Testis (tissue), 2 donors: Measurements from ENCODE around the gene MYO1B.

Experiments used
- CTCF ChIP-seq, 3 experiments: fragments of 450-650 bp in 2 of 3; fragments of 200-600 bp in 1 of 3; sonication (generic) in 1 of 3; IDR thresholded peaks; one replicate each; pipeline ENCODE4 v1.5.1; 2016 to 2019; ENCODE audit warnings: antibody characterized with exemption in 3 of 3, mild to moderate bottlenecking in 2 of 3, moderate library complexity in 1 of 3
- POLR2A ChIP-seq: fragments of 450-650 bp; IDR thresholded peaks from one replicate; pipeline ENCODE4 v1.6.1; 2017; ENCODE audit warnings: antibody characterized with exemption, mild to moderate bottlenecking, moderate library complexity

- TF ChIP-seq CTCF (IDR thresholded peaks at IDR 0.05) (no peak), POLR2A (no peak)
These were observed 1.7 kb downstream of the MYO1B start for GRCh38 chr2:191246820-191247380.
